ENCODE measurements around the gene PLEKHM3. TPM values are rescaled to one million over a fixed set of nuclear protein-coding genes. Genes with fewer than 3 reads are reported as not detected.

PLEKHM3 gene
- total and polyA plus RNA-seq, 8 donors, result 14.4 to 17.9 (median 16.0) TPM

GRCh38 chr2:207960090-207960489 is 65.2 kb downstream of the PLEKHM3 start:
- peaks cover 0 to 7% of the 10 kb centered on the region in 2 donors for H3K36me3 ChIP-seq
- ATAC-seq (no peak), DNase-seq (no peak)
- intact Hi-C loops (cut with DNase I), result loop anchor here in 1 of 2 donors (10.0 kb wide), 1 partner anchor 215 kb away; no protein-coding TSS in a partner anchor
- peaks cover 0 to 8% of the 10 kb centered on the region in 2 donors for H3K9me3 ChIP-seq
- no peak overlapping the region for H3K4me3 ChIP-seq
- TF ChIP-seq, protein P1, sequence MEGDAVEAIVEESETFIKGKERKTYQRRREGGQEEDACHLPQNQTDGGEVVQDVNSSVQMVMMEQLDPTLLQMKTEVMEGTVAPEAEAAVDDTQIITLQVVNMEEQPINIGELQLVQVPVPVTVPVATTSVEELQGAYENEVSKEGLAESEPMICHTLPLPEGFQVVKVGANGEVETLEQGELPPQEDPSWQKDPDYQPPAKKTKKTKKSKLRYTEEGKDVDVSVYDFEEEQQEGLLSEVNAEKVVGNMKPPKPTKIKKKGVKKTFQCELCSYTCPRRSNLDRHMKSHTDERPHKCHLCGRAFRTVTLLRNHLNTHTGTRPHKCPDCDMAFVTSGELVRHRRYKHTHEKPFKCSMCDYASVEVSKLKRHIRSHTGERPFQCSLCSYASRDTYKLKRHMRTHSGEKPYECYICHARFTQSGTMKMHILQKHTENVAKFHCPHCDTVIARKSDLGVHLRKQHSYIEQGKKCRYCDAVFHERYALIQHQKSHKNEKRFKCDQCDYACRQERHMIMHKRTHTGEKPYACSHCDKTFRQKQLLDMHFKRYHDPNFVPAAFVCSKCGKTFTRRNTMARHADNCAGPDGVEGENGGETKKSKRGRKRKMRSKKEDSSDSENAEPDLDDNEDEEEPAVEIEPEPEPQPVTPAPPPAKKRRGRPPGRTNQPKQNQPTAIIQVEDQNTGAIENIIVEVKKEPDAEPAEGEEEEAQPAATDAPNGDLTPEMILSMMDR (IDR thresholded peaks at IDR 0.05), result no peak
- no peak overlapping the region for H3K27ac ChIP-seq
- H3K4me1 ChIP-seq, result no peaks in the 10 kb centered on the region
- H3K27me3 ChIP-seq, result no peaks in the 10 kb centered on the region

DNA sequence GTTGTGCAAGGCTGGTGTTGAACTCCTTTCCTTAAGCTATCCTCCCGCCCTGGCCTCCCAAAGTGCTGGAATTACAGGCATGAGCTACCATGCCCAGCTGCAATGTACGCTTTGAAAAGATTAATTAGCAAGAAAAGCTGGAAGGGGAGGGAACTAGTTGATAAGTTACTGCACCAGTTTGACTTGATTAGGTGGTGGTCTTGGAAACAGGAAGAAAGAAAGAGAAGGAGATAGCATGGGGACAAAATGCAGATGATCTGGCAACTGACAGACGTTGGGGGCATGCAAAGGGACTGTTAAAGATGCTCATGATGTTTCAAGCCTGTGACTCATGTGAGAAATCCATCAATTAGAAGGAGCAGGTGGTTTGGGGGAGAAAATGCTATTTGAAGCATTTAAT is 68.6 kb downstream of the PLEKHM3 start:
- Histone ChIP-seq H3K27ac (no peak overlapping the region), H3K4me1 (no peaks in the 10 kb centered on the region), H3K4me3 (no peak overlapping the region), H3K36me3 (no peaks in the 10 kb centered on the region), H3K27me3 (no peaks in the 10 kb centered on the region), H3K9me3 (no peaks in the 10 kb centered on the region)
- intact Hi-C loops (cut with DNase I), result no loop called here
- ATAC-seq (no peak), DNase-seq (no peak)
- TF ChIP-seq, protein P1 (IDR thresholded peaks at IDR 0.05), result no peak

- TF ChIP-seq, protein P1 (IDR thresholded peaks at IDR 0.05), result no peak
- DNase-seq (no peak), ATAC-seq (no peak)
- Histone ChIP-seq H3K4me1 (no peaks in the 10 kb centered on the region), H3K36me3 (no peaks in the 10 kb centered on the region), H3K9me3 (no peaks in the 10 kb centered on the region), H3K4me3 (no peak overlapping the region), H3K27ac (no peak overlapping the region), H3K27me3 (no peaks in the 10 kb centered on the region)
- intact Hi-C loops (cut with DNase I), result no loop called here
Observed at GRCh38 chr2:207955456-207955855, 69.9 kb downstream of the PLEKHM3 start.

GRCh38 chr2:207953354-207953753 is 72.0 kb downstream of the PLEKHM3 start:
- DNase-seq, result no peak
- H3K27ac ChIP-seq, result no peak overlapping the region
- intact Hi-C loops (cut with DNase I), result no loop called here
- no peaks in the 10 kb centered on the region for H3K36me3 ChIP-seq
- TF ChIP-seq, protein P1 (IDR thresholded peaks at IDR 0.05), result no peak
- no peak for ATAC-seq
- no peaks in the 10 kb centered on the region for H3K4me1 ChIP-seq
- H3K27me3 ChIP-seq, result no peaks in the 10 kb centered on the region
- H3K4me3 ChIP-seq, result no peak overlapping the region
- H3K9me3 ChIP-seq, result no peaks in the 10 kb centered on the region

DNA sequence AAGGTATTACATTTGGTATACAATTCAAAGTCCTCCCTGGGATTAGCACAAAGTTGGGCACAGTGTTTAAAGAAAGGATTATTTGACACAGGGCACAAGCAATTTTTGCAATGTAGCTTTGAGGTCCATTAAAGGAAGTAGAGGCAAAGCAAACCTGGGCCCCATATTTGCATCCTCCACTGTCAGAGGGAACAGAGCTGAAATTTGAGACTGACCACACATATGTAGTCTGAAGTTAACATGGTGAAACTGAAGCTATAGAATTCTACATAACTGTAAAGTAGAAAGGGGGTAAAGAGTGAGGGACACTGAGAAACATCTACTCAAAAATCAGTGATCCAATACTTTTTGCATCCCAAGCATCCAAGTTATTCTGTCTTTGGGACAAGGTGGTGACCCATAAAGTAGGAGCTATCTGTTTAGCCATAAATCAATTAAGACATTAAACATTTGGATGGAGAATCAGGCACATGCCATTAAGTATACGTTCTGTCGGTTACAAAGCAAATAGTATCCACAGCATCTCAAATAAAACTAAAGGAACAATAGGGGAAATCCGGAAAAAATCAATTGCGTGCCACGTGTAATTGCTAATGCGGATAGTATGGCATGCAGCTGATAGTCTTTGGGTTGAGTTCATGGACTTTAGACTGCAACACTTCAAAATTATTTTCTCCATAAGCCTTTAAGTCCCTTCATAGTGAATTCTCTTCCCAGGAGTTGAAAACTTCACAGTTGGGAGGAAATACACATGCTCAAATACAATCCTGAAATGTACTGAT is 72.6 kb downstream of the PLEKHM3 start:
- DNase-seq (no peak), ATAC-seq (no peak)
- no peaks in the 10 kb centered on the region for H3K27me3 ChIP-seq
- H3K9me3 ChIP-seq, result no peaks in the 10 kb centered on the region
- TF ChIP-seq, protein P1 (IDR thresholded peaks at IDR 0.05), result no peak
- intact Hi-C loops (cut with DNase I), result no loop called here
- no peak overlapping the region for H3K27ac ChIP-seq
- no peaks in the 10 kb centered on the region for H3K4me1 ChIP-seq
- no peak overlapping the region for H3K4me3 ChIP-seq
- H3K36me3 ChIP-seq, result no peaks in the 10 kb centered on the region

Data from left lung (tissue), 10 donors.